HL-60/S4 (cell line): ENCODE measurements around the gene KLC1.

ENCODE experiments used
- in situ Hi-C: fragments of 300-500 bp; cut with MboI; formaldehyde crosslinking; loops from 2 replicates; pipeline ENCODE4 v1.14.3; 2022; ENCODE audit warnings: low sequenced_read_pairs

KLC1 gene

DNA sequence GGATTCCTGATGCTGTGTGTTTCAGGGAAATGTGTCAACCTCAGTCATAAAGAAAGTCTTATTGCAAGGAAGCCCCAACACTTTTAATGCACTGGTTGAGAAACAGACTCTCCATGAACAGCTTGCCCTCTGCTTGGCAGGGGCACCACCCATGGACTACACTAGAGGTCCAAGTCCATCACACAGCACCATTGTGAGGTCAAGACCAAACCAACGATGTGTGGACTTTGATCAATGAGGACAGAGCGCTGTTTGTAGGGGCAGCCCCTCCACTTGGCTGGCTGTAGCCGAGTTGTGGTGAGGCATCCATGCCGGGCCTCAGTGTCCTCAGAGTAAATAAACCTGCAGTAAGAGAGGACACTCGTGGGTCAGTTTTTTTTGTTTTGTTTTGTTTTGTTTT, 116.4 kb downstream of the KLC1 start:
- in situ Hi-C loops: no loop called here

GRCh38 chr14:103746701-103747100, 117.7 kb downstream of the KLC1 start:
- in situ Hi-C loops: no loop called here

DNA sequence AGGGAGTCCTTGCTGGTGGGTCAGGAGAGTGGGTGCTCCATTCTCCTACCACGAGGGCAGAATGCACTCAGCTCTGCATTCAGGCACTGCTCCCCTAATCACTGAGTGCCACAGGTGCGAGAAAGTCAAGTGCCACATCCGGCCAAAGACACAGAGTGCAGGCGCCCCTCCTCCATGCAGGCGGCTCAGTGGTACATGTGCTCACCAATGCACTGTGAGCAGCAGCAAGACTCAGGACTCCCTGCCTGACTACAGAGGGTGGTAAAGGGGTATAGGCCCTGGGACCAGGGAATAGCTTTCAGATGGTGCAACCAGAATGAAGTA, 119.5 kb downstream of the KLC1 start:
- in situ Hi-C loops: no loop called here

- in situ Hi-C loops: no loop called here
Observed at GRCh38 chr14:103749452-103749851, 120.4 kb downstream of the KLC1 start.

DNA sequence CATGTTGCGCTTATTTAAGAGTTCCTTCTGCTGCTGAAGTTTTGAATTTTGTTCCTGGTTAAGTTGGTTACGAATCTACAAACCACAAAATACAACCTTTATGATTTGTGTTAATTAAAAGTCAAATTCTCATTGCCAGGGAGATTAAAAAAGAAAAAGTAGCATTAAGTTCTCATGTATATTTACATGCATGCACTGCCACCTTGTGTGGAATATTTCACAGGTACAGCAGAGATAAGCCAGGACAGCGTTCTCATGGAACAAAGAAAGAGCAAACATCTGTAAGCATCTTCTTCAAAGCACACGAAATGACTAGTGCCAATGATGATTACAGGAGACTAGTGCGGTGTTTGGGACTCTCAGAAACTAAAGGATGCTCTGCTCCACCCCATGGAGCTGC, 120.8 kb downstream of the KLC1 start:
- in situ Hi-C loops: no loop called here
